Left lung (tissue), 10 donors: ENCODE measurements around the gene TELO2. TPM values are rescaled to one million over a fixed set of nuclear protein-coding genes. Genes with fewer than 3 reads are reported as not detected.
"Not testable (repeated sequence)": the region's sequence is repeated elsewhere in the genome, so short reads cannot be mapped to it uniquely, and the experiment has no call there.

Experiments
- ATAC-seq: fragments of 200-7000 bp; cut with Tn5 transposase; one replicate; pipeline ENCODE4 v1.9.1; 2020; ENCODE audit warnings: moderate library complexity
- DNase-seq, 4 donors: peaks; one replicate each; pipeline ENCODE4 v3.0.0-alpha.2; 2013 to 2020
- H3K27ac ChIP-seq, 2 donors: fragments of 200-600 bp; sonication (generic) in 1 of 2; one replicate each; pipeline versions ENCODE4 v1.5.0 to v1.8.0; 2020 to 2021
- H3K27me3 ChIP-seq, 2 donors: fragments of 200-600 bp; sonication (generic) in 1 of 2; one replicate each; pipeline versions ENCODE4 v1.5.0 to v1.8.0; 2020 to 2021
- H3K36me3 ChIP-seq, 2 donors: fragments of 200-600 bp; sonication (generic) in 1 of 2; one replicate each; pipeline versions ENCODE4 v1.5.0 to v1.8.0; 2020 to 2021
- H3K4me1 ChIP-seq, 2 donors: fragments of 200-600 bp; one replicate each; pipeline ENCODE4 v1.8.0; 2021
- H3K4me3 ChIP-seq, 2 donors: fragments of 200-600 bp; sonication (generic) in 1 of 2; one replicate each; pipeline versions ENCODE4 v1.5.0 to v1.8.0; 2020 to 2021; ENCODE audit warnings: mild to moderate bottlenecking in 1 of 2
- H3K9me3 ChIP-seq, 2 donors: fragments of 200-600 bp; sonication (generic) in 1 of 2; one replicate each; pipeline versions ENCODE4 v1.5.0 to v1.8.0; 2020 to 2021
- intact Hi-C, 2 donors: fragments of 100-400 bp; cut with DNase I; formaldehyde crosslinking; loops; one replicate each; pipeline versions ENCODE4 v1.11.2 to v1.14.2; 2022
- polyA plus RNA-seq, 6 donors: library from polyadenylated mRNA; unstranded; fragments of 120-200 nt; gene quantifications; one replicate each; pipeline ENCODE4 v1.2.1, GENCODE V29; 2013; ENCODE audit not compliant: insufficient read length in 6 of 6
- total RNA-seq, 2 donors: library from RNA; stranded (reverse); fragmentation: NEBNext Ultra II Directional; extraction: Animal tissue kit (Norgen Biotek cat#: 25700); gene quantifications; one replicate each; pipeline ENCODE4 v1.2.1, GENCODE V29; 2021
- TF ChIP-seq, protein P1 (sequence below), 2 donors: fragments of 200-600 bp; sonication (generic) in 1 of 2; IDR thresholded peaks; one replicate each; pipeline versions ENCODE4 v1.5.0 to v1.8.0; 2021; ENCODE audit warnings: antibody characterized with exemption in 2 of 2
- donor health status: DM: no; HTN: yes; CAD: no.
- donor health status: DM: no; HTN: no; CAD: no.

The TELO2 gene
- total and polyA plus RNA-seq, 8 donors: 24.5 to 49.1 (median 35.1) TPM

DNA sequence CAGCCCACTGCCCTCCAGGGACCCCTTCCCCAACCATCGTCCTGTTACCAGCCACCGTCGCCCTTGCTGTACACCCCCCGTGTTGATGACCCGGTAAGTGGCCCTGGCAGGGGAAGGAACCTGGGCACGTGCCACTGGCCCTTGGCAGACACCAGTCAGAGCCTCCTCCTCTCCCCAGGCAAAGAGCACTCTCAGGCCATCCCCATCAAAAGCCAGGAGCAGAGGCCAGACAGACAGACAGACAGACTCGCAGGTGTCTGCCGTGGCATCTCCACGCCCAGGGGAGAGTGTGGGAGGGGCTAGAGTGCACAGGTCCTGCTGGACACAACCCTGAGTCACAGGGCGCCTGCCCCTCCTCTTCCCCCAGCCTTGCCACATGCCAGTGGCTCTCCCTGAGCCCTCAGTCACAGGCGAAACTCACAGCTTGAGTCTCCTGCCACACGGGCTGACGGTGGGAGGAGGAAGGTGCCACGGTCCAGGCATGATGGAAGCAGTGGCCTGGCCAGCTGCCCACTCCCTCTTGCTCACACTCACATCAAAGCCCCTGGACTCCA is 26.1 kb upstream of the TELO2 start:
- ATAC-seq: peak; percentile 23
- Histone ChIP-seq H3K27me3 (no peaks in the 10 kb centered on the region), H3K27ac (no peak overlapping the region), H3K4me3 (no peak overlapping the region), H3K36me3 (peaks cover 0 to 33% of the 10 kb centered on the region in 2 donors), H3K9me3 (no peaks in the 10 kb centered on the region), H3K4me1 (peaks cover 12 to 38% of the 10 kb centered on the region in 2 donors)
- intact Hi-C loops: no loop called here
- TF ChIP-seq, protein P1, sequence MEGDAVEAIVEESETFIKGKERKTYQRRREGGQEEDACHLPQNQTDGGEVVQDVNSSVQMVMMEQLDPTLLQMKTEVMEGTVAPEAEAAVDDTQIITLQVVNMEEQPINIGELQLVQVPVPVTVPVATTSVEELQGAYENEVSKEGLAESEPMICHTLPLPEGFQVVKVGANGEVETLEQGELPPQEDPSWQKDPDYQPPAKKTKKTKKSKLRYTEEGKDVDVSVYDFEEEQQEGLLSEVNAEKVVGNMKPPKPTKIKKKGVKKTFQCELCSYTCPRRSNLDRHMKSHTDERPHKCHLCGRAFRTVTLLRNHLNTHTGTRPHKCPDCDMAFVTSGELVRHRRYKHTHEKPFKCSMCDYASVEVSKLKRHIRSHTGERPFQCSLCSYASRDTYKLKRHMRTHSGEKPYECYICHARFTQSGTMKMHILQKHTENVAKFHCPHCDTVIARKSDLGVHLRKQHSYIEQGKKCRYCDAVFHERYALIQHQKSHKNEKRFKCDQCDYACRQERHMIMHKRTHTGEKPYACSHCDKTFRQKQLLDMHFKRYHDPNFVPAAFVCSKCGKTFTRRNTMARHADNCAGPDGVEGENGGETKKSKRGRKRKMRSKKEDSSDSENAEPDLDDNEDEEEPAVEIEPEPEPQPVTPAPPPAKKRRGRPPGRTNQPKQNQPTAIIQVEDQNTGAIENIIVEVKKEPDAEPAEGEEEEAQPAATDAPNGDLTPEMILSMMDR (IDR thresholded peaks at IDR 0.05): no peak
- DNase-seq: peak in 1 of 4 donors; percentile 67

DNA sequence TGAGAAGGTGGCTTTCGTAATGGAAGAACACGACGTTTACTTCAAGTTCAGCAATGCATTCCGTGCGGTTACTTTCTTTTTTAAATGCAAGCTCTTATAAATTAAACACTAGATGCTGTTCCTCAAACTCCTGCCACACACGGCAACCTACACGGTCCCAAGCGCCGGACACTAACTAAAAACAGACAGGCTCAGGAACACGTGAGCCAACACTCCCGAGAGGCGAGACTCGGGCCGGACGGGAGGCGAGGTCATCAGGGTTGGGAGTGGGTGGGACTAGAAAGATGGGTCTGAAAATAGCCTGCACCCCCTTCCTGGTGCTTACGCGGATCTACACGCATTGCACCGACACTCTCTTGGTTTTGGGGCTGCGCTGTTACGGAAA is 24.7 kb upstream of the TELO2 start:
- DNase-seq (peak in 1 of 4 donors; percentile 62), ATAC-seq (no peak)
- Histone ChIP-seq H3K27me3 (no peaks in the 10 kb centered on the region), H3K36me3 (peaks cover 0 to 20% of the 10 kb centered on the region in 2 donors), H3K4me3 (no peak overlapping the region), H3K9me3 (no peaks in the 10 kb centered on the region), H3K27ac (no peak overlapping the region), H3K4me1 (peaks cover 12 to 52% of the 10 kb centered on the region in 2 donors)
- intact Hi-C loops: no loop called here
- TF ChIP-seq, protein P1 (IDR thresholded peaks at IDR 0.05): no peak

DNA sequence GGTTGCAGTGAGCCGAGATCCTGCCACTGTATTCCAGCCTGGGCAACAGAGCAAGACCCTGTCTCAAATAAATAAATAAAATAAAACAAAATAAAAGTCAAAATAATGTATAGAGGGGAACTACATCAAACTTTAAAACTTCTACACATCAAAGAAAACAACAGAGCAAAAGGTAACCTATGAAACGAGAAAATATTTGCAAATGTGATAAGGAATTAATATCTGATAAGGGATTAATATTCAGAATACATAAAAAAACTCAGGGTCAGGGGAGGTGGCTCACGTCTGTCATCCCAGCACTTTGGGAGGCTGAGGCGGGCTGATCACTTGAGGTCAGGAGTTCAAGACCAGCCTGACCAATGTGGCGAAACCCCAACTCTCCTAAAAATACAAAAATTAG is 24.0 kb upstream of the TELO2 start:
- intact Hi-C loops, H3K9me3 ChIP-seq, ATAC-seq, DNase-seq, H3K4me3 ChIP-seq, H3K27me3 ChIP-seq: not testable (repeated sequence)
- H3K4me1 ChIP-seq: peaks cover 19 to 59% of the 10 kb centered on the region in 2 donors
- peak overlapping the region in 1 of 2 donors; percentile 83 for H3K27ac ChIP-seq
- H3K36me3 ChIP-seq: peaks cover 0 to 13% of the 10 kb centered on the region in 2 donors

DNA sequence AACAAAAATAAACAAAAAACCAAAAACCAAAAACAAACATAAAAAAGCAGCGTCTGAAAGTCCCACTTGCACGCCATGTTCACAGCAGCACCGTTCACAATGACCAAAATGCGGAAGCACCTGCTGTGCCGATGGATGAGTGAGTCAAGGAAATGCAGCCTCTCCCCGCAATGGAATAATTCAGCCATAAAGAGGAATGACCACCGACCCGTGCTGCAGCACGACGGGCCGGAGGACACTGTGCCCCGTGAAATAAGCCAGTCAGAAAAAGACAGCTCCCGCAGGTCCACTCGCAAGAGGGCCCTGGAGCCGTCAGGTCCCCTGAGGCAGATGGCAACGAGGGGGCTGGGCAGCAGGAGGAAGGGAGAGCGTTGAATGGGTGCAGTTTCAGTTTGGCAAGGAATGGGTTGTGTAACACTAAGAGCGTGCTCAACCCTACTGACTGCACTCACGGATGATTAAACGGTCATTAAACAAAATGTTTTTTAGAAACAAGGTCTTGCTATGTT is 23.4 kb upstream of the TELO2 start:
- DNase-seq: peak in 1 of 4 donors; percentile 75
- ATAC-seq: peak; percentile 39
- Histone ChIP-seq H3K9me3 (no peaks in the 10 kb centered on the region), H3K4me1 (peaks cover 21 to 63% of the 10 kb centered on the region in 2 donors), H3K27ac (peak overlapping the region; percentile 53 to 83), H3K4me3 (peak overlapping the region in 1 of 2 donors; percentile 28), H3K36me3 (peaks cover 0 to 7% of the 10 kb centered on the region in 2 donors), H3K27me3 (no peaks in the 10 kb centered on the region)
- intact Hi-C loops: no loop called here
- TF ChIP-seq, protein P1 (IDR thresholded peaks at IDR 0.05): no peak

DNA sequence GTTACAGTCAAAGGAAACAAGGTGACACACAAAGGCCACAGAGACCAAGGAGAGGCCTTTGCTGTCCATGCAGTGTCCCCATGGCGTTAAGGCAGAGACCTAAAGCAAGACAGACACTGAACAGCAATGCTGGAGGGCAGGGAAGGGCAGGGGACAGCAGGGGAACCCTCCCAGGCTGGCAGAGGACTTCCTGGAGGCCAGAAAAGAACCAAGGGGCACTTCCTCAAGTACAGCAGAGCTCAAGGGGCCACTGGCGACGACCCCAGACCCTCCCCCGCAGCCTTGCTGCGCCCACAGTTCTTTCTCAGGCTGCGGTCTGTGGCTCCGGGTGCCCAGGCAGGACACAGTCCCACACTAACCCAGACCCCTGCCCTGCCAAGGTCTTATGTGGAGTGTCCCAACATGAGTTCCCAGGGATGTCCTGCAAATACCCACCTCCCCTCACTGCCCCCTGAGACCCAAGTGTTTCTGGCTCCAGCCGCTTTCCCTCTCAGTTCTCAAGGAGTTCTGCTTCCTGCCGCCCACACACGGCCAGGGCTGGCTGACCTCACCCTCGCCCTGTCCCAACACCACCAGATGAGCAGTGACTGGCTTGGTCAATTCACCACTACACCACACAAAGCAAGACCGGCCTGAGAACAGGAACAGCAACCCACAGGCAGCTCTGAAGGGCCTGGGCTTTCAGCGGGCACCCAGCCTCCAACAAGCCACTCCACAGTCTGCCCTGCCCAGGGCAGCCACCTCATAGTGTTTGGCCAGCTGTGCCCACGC is 22.5 kb upstream of the TELO2 start:
- Histone ChIP-seq H3K4me1 (peaks cover 21 to 69% of the 10 kb centered on the region in 2 donors), H3K27ac (peak overlapping the region; percentile 53 to 83), H3K9me3 (no peaks in the 10 kb centered on the region), H3K36me3 (no peaks in the 10 kb centered on the region), H3K27me3 (no peaks in the 10 kb centered on the region), H3K4me3 (peak overlapping the region in 1 of 2 donors; percentile 8)
- DNase-seq: peak in 2 of 4 donors; percentile 80 to 86
- TF ChIP-seq, protein P1 (IDR thresholded peaks at IDR 0.05): no peak
- intact Hi-C loops: no loop called here
- peak; percentile 66 for ATAC-seq
